Activated T-helper 1 cell treated with Interleukin-2 at 50 U/mL for 16 hours (primary cell): Measurements from ENCODE around the gene LSM14B.
"Not testable (repeated sequence)": the region's sequence is repeated elsewhere in the genome, so short reads cannot be mapped to it uniquely, and the experiment has no call there.

Experiments used
- DNase-seq: peaks from one replicate; pipeline ENCODE4 v3.0.0-alpha.2; 2020; ENCODE audit warnings: low read depth

LSM14B gene

DNA sequence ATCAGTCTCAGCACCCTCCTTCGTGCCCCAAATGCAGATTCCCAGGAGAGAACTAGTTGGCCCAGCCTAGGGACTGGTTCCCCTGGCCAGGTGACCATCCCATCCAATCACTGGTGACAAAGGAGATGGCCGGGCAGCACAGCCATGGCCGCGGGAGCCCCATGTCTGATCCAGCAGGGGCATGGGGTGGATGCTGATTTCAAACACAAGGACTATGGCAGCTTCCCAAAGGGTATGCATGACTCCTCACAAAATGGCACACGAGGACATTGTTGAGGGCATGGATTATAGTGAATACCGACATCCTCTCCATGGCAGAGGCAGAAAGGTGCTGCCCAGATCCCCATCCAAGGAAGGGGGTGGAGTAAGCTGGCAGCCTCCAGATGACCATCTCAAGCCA, 9.9 kb upstream of the LSM14B start:
- DNase-seq = no peak

DNA sequence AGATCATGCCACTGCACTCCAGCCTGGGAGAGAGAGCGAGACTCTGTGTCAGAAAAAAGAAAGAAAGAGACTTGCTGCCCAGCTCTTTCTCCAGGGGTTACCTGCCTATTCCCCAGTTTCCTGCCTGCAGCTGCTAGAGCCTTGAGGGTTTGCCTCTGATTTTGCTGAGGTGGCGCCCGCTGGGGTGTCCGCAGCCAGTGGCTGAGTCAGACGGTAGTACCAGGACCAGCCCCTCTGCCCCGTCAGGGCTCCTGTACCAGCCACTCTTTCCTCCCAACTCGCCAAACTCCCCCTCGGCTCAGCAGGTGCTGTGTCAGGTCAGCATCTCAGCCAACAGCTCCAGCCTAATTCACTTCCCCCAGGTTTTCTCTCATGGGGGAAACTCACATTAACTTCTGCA, 7.4 kb upstream of the LSM14B start:
- no peak for DNase-seq

DNA sequence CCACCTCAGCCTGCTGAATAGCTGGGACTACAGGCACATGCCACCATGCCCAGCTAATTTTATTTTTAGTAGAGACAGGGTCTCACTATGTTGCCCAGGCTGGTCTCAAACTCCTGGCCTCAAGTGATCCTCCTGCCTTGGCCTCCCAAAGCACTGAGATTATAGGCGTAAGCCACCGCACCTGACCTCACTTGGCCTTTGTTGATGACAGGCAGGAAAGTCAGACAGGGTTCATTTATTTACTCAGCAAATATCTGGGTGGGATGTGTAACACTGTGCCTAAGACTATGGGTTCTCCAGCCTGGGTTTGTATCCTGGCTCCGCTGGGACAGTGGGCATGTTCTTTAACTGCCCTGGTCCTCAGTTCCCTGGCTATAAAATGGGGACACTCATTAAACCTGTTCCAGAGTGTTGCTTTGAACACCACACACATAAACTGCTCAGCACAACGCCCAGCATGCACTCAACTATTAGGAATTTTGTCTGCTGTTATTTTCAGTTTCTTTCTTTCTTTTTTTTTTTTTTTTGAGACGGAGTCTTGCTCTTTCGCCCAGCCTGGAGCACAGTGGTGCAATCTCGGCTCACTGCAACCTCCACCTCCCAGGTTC, 6.4 kb upstream of the LSM14B start:
- not testable (repeated sequence) for DNase-seq

DNA sequence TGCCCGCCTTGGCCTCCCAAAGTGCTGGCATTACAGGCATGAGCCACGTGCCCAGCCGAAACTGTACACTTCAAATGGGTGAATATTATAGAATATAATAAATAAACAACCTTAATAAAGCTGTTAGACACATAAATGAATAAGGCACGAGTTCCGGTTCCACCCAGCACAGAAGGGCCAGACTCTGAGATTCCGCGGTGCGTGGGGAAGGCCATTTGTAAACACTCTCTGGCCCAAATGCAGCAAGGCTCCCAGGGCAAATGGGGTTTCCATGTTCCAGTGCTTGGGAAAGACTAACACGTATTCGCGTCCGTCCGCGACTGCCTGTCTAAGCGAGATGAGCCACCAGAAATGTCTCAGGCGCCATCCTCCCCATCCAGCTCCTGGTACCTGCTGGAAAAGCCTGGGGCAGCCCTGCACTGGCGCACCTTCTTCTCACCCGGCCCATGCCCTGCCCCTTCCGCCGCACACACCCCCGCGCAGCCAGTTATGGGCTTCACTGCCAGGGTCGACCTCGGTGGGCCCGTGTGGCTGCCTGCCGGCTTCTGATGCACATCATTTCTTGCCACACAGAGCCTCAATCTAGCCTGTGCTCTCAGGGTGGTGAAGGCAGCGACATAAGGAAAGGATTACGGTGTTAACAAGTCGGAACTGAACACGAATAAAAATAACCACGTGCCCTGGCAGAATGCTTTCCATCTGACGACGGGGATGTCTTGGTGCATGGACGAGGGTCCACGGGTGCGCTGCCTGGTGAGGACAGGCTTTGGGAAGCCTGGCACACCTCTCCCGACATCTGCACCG, 5.5 kb upstream of the LSM14B start:
- no peak for DNase-seq

DNA sequence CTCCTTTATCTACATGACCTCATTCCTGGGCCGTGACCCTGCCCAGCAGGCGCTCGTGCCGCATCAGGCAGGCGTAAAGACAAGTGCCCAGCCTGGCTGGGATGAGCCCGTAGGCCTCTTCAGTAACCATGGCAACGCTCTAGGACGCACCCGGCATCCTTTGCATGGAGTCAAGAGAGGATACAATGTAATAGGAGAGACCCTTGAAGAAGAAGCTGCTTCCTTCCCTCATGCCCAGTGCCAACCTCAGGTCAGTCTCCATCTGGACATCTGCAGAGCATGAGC, 5.0 kb upstream of the LSM14B start:
- DNase-seq = no peak

DNA sequence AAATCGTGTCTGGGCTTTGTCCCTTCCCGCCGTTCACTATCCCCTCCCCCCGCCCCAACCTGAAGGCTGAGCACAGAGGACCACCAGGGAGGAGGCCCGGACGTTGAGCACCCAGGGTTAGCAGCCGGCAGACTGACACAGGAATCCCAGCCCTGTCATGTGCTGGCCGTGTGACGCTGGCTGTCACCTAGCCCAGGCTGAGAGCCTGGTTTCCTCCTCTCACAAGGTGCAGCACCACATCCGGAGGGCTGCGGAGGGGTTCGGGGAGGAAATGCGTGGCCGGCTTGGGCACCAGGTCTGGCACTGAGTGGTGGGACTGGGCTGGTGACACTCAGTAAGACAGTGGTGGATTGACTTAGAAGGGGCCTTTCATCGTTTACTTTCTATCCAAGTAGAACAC, 4.6 kb upstream of the LSM14B start:
- DNase-seq = peak; percentile 68

DNA sequence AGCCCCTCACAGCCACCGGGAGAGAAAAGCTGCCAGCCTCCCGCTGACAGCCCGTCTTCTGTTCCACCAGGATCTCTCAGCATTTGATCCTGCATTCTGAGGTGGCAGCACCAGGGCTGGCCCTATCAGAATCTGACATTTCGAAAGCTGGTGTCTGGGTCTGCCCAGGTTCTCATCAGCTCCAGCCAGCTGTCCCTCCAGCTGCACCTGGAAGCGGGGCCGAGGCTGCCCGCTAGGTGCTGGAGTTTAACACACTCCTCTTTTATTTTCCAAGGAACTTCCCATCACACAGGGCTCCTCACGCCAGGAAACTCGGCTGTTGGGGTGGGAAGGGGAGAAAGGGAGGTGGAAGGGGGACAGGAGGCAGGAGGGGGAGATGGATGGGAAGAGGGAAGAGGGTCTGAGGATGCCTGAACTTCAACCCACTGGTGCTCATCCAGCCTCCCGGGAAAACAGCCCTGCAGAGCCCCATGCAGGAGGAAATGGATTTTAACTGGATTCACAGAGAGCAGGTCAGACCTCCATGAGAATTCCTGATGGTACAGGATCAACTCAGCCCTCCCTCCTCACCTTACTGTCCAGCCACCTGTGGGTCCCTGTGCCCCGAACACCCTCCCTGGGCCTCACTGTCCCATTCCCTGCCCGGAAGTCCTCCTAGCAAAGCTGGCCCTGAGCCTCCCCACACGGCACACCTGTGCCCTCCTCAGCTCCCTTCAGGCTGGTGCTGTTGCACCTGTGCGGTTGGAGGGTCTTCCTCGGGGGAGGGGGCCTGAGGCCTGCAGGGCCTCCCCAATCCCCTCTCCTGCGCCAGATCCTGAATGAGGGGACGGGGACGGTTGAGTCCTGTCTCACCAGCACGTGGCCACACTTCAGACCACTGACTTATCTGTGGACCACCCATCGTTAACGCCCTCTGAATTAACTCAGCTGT, 3.9 kb upstream of the LSM14B start:
- no peak for DNase-seq

DNA sequence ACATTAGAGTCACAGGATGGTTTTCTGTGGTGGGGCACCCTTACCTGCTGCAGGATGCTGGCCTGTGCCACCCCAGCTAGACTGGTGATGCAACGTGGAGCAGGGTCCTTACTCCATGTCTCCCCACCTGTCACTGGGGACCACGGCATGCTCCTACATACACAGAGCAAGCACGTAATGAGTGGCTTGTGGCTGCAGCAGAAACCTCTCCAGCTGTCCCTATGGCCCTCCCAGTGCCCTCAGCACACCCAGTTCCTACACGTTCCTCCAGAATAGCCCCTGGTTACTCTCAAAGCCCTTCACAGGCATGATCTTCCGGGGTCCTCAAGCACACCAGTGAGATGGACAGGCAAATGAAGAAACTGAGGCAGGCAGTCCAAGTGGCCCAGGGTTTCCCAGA, 3.2 kb upstream of the LSM14B start:
- DNase-seq = no peak

DNA sequence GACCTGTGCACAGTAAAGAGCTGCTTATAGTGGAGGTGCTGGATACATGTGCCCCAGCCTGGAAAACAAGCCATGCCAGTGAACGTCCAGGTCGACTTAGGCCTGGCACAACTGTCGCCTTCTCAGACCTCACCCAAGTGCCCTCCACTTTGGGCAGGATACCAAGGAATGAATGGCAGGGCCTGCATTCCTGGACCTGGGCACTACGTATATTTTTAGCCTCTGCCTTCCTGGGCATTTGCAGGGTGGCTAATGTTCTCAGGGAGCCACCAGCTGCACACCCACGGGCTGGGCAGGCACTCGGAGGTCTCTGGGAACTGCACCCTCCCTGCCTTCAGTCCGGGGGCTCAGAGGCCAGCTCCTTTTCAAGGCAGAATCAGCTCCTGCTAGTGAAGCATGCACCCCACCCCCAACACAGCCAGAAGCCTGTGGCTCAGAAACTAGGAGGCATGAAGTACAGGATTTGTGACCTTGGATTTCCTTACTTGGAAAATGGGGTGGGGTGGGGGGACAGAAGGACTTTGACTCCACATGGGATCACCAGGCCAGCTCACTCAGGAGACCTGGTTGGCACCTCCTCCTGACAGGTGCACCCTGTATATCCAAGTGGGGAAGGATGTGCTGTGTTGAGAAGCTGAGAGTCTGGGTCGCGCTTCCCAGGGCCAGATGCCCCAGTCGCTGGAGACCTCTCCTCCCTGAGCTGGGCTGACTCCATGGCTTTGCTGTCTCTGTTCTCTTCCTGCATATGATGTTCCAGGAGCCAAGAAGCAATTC, 2.5 kb upstream of the LSM14B start:
- no peak for DNase-seq

DNA sequence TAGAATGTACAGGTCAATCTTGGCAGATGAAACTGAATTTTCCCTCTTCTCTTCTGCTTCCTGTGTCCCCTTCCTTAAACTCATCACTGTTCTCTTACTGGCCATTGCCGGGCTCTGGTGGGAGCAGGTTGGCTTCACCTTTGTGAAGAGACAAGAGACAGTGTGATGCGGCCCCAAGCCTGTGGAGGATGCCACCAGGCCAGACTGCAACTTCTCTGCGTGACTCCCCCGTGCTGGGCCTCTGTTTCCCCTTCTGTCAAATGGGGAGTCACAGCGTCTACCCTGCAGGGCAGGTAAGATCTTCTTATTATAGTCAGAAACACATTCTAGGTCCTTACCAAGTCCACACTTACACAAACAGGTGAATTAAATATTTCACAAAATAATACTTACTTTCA, 1.9 kb upstream of the LSM14B start:
- no peak for DNase-seq

DNA sequence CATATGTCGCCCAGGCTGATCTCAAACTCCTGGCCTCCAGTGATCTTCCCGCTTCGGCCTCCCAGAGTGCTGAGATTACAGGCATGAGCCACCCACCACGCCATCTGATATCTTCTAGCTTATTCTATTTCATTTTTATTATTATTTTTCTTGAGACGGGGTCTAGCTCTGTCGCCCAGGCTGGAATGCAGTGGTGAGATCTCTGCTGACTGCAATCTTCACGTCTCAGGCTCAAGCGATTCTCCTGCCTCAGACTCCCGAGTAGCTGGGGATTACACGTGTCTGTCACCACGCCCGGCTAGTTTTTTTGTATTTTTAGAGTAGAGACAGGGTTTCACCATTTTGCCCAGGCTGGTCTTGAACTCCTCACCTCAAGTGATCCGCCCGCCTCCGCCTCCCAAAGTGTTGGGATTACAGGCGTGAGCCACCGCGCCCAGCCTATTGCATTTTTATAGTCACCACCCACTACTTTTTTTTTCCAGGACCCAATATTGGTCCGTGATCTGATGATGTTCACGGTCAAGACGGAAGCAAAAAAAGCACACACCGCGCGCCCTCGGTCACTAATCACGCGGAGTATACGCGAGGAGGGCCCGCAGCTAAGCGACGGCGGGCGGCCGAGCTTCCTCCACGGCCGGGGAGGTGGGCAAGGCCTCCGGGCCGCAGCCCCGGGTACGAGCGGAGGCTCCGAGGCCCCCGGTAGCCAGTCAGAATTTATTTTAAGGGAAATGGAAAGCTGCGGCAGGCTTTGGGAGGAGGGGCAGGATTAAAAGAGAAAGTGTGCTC, 1.1 kb upstream of the LSM14B start:
- no peak for DNase-seq

DNA sequence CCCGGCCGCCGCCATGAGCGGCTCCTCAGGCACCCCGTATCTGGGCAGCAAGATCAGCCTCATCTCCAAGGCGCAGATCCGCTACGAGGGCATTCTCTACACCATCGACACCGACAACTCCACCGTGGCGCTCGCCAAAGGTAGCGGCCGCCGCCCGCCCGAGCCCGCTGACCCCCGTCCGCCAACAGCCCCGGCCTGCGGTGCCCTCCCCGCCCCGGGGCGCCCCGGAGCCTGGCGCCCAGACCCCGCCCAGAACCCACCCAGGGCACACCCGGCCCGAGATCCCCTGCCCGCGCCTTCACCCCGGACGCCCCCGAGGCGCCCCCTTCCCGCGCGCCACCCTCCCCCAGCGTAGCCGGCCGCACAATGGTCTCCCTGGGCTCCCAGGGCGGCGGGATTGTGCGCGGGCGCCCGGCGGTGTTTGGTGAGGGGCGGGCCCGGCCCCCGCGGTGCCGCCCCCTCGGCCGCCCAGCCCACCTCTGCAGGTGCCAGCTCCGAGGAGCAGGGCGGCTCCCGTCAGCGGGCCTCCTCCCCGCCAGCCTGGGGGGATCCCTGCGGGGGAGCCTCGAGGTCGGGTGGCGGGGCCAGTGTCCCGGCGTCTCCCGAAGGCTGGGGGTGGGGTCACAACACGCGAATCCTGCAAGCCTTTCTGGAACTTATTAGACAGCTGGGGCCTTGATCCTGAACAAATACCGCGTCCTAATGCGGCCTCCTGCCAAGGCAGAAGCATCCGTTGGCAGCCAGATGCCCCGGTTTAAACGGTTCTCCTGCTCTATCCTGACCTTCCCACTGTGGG, 577 bp downstream of the LSM14B start:
- peak; percentile 32 for DNase-seq

DNA sequence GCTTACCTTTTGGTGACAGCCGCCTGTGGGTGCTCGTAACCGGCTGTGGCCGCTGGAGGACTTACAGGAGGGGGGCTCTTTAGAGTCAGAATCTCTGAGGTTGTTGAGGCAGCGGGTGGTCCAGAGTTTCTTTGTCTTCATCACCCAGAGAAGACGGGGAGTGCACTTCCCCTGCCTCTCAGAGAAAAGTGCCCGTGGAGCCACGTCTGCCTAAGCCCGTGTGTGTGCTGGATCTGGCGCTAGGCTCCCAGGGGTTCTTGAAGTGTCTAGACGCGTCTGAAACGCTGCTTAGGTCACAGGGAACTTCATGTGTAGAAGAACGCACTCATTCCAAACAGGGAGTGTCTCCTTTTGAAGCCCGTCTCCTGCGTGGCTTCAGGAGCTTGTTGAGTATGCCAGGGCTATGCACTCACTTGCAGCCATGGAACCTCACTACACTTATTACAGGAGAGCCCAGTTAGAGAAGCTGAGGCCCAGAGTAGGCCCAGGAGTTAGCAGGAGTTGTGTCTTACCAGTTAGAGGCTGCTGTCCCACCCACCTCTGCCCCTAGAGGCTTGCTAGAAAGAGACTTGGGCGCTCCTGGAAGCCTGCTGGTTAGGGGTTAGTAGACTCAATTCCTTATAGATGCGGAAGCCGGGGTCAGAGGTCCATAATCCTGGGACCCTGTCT, 1.3 kb downstream of the LSM14B start:
- no peak for DNase-seq

DNA sequence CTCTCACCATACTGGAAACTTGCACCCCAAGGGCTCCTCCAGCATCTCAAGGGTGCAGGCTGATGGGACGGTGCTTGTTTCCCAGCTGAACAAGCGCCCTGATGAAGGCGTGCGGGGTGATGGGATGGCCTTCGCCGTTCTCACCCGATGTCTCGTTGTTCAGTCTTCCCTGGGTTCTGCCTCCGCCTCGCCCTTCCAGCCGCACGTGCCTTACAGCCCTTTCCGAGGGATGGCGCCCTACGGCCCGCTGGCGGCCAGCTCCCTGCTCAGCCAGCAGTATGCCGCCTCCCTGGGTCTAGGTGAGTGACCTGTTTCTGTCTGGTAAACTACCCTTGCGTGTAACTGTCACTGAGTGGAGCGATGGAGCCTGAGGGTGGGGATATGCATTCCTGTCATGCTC, 3.9 kb downstream of the LSM14B start:
- no peak for DNase-seq

DNA sequence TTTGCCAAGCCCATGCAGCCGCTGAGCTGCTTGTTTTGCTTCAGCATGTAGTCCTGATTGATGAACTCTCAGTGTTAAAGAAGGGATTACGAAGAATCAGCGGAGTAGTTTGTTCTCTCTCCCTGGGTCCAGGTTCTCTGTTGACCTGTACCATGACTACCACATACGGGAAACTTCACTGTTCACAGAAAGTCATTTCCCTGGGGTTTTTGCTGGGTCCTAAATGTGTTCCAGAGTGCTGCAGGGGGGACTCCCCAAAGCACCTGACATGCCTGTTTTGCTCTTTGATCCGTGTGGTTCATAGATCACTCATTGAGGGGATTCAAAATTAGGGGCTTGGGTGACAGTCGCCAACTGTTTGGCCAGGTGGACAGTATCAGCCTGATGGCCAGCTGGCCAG, 5.5 kb downstream of the LSM14B start:
- DNase-seq = no peak

DNA sequence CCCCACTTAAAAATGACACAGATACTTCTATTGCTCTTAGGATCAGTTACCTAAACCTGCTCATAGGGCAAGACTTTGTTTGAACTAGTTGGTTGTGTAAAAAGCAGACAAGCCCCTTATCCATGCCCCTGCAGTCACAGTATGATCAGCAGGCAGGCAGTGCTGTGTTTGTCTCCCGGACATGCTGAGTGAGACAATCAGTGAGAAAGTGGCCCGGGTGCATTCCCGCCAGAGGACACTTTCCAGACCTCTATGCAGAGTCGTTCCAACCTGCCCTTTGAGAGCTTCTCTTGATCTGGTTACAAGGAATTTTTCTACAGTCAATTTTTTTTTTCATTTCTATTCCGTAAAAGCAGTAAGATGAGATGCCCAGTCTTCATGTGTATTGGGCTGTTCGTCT, 6.2 kb downstream of the LSM14B start:
- DNase-seq = no peak

DNA sequence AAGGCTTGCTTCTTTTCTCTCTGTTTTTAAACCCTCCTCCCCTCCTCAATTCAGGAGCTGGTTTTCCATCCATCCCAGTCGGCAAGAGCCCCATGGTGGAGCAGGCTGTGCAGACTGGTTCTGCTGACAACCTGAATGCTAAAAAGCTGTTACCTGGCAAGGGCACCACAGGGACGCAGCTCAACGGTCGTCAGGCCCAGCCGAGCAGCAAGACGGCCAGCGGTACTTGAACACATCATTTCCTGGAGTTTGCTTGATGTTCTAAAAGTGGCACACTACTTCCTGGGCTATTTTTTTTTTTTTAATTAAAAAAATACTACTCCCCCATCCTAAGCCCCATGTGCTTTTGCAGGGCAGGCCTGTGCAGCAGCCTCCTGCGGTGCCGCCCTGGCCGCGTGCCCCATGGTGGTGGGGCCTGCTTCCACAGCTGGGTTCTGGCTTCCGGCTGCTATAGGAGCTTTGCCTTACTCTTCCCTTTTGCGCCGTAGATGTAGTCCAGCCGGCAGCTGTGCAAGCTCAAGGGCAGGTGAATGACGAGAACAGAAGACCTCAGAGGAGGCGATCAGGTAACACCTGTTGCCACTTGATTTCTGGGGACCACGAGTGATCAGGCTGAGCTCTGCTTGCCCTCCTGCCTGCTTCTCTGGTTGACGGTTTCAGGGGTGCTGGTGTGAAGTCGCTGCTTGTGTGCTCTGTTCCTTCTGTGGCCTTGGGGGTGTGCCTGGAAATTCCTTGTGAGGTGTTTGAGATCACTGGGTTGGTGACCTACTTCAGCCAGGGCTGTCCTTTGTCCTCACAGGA, 7.7 kb downstream of the LSM14B start:
- DNase-seq = no peak

DNA sequence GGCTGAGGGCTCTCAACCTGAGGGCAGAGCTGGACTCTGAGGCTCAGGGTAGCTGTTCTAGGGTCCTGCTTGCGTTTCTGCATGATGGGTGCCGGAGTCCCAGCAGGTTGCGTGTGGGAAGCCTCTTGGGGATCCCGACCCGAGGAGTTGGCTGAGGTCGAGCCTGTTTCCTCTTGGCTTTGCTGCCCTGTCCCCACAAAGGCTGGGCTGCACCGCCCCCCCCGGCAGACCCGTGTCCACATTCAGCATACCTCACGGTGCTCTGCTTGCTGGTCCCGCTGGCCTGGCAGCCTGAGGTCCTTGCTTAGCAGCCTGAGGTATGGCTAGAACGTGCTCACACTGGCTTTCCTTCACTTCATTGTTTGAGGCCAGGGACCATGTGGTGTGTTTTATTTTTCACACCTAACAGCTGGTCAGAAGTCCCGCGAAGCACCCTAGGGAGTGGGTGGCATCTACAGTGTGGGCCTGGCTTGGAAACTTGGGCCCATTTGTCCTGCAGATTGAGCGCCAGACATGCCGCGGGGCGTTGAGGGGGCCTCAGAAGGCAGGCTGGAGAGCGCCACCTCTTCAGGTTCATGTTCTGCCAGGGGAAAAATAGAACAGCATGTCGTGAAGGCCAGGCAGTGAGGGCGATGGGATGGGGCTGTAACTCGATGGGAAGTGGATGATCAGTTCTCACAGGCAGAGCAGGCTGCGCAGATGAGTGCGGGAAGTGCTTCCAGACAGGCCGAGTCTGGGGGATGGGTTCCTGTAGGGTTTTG, 9.5 kb downstream of the LSM14B start:
- DNase-seq = no peak

DNA sequence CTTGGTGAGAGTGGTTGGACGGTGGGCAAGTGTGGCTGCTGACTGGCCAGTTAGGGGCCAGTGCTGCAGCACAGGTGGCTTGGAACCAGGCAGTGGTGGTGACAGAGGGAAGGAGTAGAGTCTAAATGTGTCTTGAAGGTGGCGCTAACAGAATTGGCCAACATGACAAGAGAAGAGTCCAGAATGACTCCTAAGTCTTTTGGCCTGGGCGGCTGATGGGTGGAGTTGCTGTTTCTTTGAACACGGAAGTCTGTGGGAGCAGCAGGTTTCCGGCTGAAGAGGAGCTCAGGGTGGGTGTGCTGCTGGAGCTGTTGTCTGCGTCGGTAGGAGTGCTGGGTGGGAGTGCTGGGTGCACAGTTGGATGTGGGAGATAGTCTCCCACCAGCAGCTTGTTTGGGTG, 10.1 kb downstream of the LSM14B start:
- no peak for DNase-seq
